ENCODE data around the gene ZMYND19.
A peak's percentile ranks its signal among the peaks of the same experiment; 100 is the strongest.

ZMYND19 gene

GRCh38 chr9:137550231-137550621 is 40.1 kb downstream of the ZMYND19 start, which contains the start of gene PNPLA7:
TSS of gene PNPLA7 (minus strand) at chr9:137550402. CDS start at chr9:137550197, 205 bp downstream.
- peak within 1 kb of the TSS; percentile 86 for H2AFZ ChIP-seq (ENCODE audit: low read depth, low read length, severe bottlenecking)
- TF ChIP-seq CTCF (IDR thresholded peaks at IDR 0.05; ENCODE audit: insufficient read depth, low read length, poor library complexity, severe bottlenecking) (no peak), EZH2phosphoT487 (conservative IDR thresholded peaks at IDR 0.05; ENCODE audit: low read length) (no peak)
- H3K9me3 ChIP-seq (ENCODE audit: insufficient read depth, low read length) = no peaks in the 10 kb centered on the region
- H3K27ac ChIP-seq (ENCODE audit: low read depth, low read length) = peak within 1 kb of the TSS; percentile 4; the same call in 1 of the 2 replicates
- H3K4me3 ChIP-seq (ENCODE audit: insufficient read depth, low read length, poor library complexity, severe bottlenecking) = peak within 1 kb of the TSS; percentile 75
- H3K27me3 ChIP-seq (ENCODE audit: low read length) = no peaks in the 10 kb centered on the region
- H4K20me1 ChIP-seq (ENCODE audit: low read depth, low read length) = no peaks in the 10 kb centered on the region
- H3K9ac ChIP-seq (ENCODE audit: low read length) = peak within 1 kb of the TSS; percentile 66
- peaks cover 5% of the 10 kb centered on the region; the same call in 1 of the 2 replicates for H3K79me2 ChIP-seq (ENCODE audit: insufficient read depth, low read length)
- H3F3A ChIP-seq (ENCODE audit: insufficient read depth) = peaks cover 17% of the 10 kb centered on the region
- no peaks in the 10 kb centered on the region for H3K36me3 ChIP-seq (ENCODE audit: low read length)
- H3K9me2 ChIP-seq (replicated peaks; ENCODE audit: insufficient read depth, low read length) = no peaks in the 10 kb centered on the region
- peak within 1 kb of the TSS; percentile 77 for H3K4me2 ChIP-seq (ENCODE audit: low read depth, low read length, poor library complexity, severe bottlenecking)

GRCh38 chr9:137547687-137548543 is 42.4 kb downstream of the ZMYND19 start:
- Histone ChIP-seq H4K20me1 (ENCODE audit: low read depth, low read length) (no peaks in the 10 kb centered on the region), H3K27ac (ENCODE audit: low read depth, low read length) (no peak overlapping the region), H3K36me3 (ENCODE audit: low read length) (no peaks in the 10 kb centered on the region), H3K4me3 (ENCODE audit: insufficient read depth, low read length, poor library complexity, severe bottlenecking) (no peak overlapping the region), H3K79me2 (ENCODE audit: insufficient read depth, low read length) (peaks cover 5% of the 10 kb centered on the region; the same call in 1 of the 2 replicates), H3F3A (ENCODE audit: insufficient read depth) (peaks cover 8% of the 10 kb centered on the region; the same call in 1 of the 2 replicates), H3K4me2 (ENCODE audit: low read depth, low read length, poor library complexity, severe bottlenecking) (no peak overlapping the region), H2AFZ (ENCODE audit: low read depth, low read length, severe bottlenecking) (no peak overlapping the region), H3K9me2 (replicated peaks; ENCODE audit: insufficient read depth, low read length) (no peaks in the 10 kb centered on the region), H3K9ac (ENCODE audit: low read length) (no peak overlapping the region), H3K9me3 (ENCODE audit: insufficient read depth, low read length) (no peaks in the 10 kb centered on the region), H3K27me3 (ENCODE audit: low read length) (no peaks in the 10 kb centered on the region)
- TF ChIP-seq CTCF (IDR thresholded peaks at IDR 0.05; ENCODE audit: insufficient read depth, low read length, poor library complexity, severe bottlenecking) = no peak
- no peak for TF ChIP-seq EZH2phosphoT487 (conservative IDR thresholded peaks at IDR 0.05; ENCODE audit: low read length)

DNA sequence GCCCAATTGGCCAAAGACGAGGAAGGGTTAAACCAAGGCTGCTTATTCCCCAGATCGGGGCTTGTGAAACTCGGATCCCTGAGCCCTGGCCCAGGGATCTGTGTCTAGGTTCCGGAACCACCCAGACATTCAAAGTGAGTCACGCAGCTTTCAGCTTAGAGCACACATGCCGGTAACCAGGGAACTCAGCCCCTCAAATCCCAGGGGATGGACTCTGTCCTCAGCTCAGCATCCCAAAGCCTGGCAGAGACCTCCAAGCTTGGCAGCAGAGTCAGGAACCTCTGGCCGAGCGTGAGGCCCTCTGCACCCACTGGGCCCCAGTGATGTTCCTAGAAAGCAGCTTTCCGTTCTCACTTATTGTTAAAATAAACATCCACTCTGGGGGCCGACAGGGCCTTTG is 45.2 kb downstream of the ZMYND19 start:
- Histone ChIP-seq H3F3A (ENCODE audit: insufficient read depth) (peaks cover 6% of the 10 kb centered on the region; the same call in 1 of the 2 replicates), H3K9me2 (replicated peaks; ENCODE audit: insufficient read depth, low read length) (no peaks in the 10 kb centered on the region), H3K36me3 (ENCODE audit: low read length) (no peaks in the 10 kb centered on the region), H3K27me3 (ENCODE audit: low read length) (no peaks in the 10 kb centered on the region), H3K4me2 (ENCODE audit: low read depth, low read length, poor library complexity, severe bottlenecking) (no peak overlapping the region), H3K27ac (ENCODE audit: low read depth, low read length) (no peak overlapping the region), H4K20me1 (ENCODE audit: low read depth, low read length) (no peaks in the 10 kb centered on the region), H3K9ac (ENCODE audit: low read length) (no peak overlapping the region), H2AFZ (ENCODE audit: low read depth, low read length, severe bottlenecking) (no peak overlapping the region), H3K79me2 (ENCODE audit: insufficient read depth, low read length) (no peaks in the 10 kb centered on the region), H3K9me3 (ENCODE audit: insufficient read depth, low read length) (no peaks in the 10 kb centered on the region), H3K4me3 (ENCODE audit: insufficient read depth, low read length, poor library complexity, severe bottlenecking) (no peak overlapping the region)
- no peak for TF ChIP-seq CTCF (IDR thresholded peaks at IDR 0.05; ENCODE audit: insufficient read depth, low read length, poor library complexity, severe bottlenecking)
